ENCODE data around the gene FEN1. TPM values are rescaled to one million over a fixed set of nuclear protein-coding genes. Genes with fewer than 3 reads are reported as not detected.

Gene FEN1
- total and polyA plus RNA-seq, 2 donors from 2014 or later, result 8.5 to 8.8 TPM

- no peak for DNase-seq
- TF ChIP-seq CTCF (IDR thresholded peaks at IDR 0.05; ENCODE audit: borderline replicate concordance, extremely low read depth, insufficient read depth), result no peak
- Histone ChIP-seq H3K27me3 (ENCODE audit: control insufficient read depth, insufficient read depth, low read length) (no peaks in the 10 kb centered on the region), H3K9me3 (ENCODE audit: control insufficient read depth in 2 of 3, insufficient read depth in 1 of 3, low read length in 3 of 3) (no peaks in the 10 kb centered on the region), H3K9ac (ENCODE audit: low read length in 3 of 3) (peak overlapping the region in 1 of 3 donors; percentile 41), H3K4me3 (ENCODE audit: low read length in 3 of 3) (peak overlapping the region; percentile 57 to 69 (median 63)), H3K4me1 (ENCODE audit: control insufficient read depth in 2 of 3, insufficient read depth in 2 of 3, low read depth in 1 of 3, low read length in 3 of 3) (peaks cover 0 to 25% (median 20%) of the 10 kb centered on the region in 3 donors), H3K27ac (ENCODE audit: low read depth in 2 of 2, low read length in 2 of 2) (peak overlapping the region; percentile 43 to 80), H3K36me3 (ENCODE audit: control insufficient read depth in 2 of 3, insufficient read depth in 3 of 3, low read length in 3 of 3) (no peaks in the 10 kb centered on the region)
- FAIRE-seq, result no peak
- intact Hi-C loops (cut with DNase I), result no loop called here
Measured at GRCh38 chr11:61828379-61828628, 35.6 kb downstream of the FEN1 start.

DNA sequence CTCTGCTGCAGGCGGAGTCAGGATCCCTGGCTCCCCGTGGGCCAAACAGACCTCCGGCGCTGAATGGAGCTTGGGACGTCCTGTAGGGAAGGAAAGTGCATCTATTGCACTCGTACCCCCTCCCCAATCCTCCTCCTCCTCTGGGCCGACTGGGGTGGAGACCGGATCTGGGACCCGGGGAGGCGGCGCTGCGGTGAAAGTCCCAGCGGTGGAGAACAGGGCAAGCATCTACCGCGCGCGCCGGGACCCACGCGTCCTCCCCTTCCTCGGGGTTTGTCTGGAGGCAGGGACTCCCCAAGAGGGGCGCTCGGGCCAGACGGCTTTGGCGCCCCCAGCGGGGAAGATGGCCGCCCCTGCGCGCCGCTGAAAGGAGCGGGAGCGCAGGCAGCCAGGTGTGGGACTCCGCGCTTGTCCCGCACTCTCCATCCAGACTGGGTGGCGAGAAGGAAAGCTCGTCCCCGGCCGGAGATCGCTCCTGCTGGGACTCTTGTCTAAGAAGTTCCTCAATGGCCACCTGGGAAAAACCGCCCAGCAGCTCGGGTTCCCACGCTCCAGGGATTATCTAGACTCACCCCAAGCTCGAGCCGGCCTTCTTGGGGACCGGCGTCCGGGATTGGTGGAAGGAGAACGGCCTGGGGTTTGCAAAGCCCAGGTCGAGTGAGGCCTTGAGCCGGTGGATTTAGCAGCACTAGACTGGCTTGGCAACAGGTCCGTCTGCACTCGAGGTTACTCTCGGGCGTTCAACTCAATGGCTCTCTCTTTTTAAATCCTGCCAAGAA lies 36.1 kb downstream of the FEN1 start:
- peak overlapping the region in 2 of 3 donors; percentile 41 to 55 for H3K9ac ChIP-seq (ENCODE audit: low read length in 3 of 3)
- peaks cover 0 to 25% (median 20%) of the 10 kb centered on the region in 3 donors for H3K4me1 ChIP-seq (ENCODE audit: control insufficient read depth in 2 of 3, insufficient read depth in 2 of 3, low read depth in 1 of 3, low read length in 3 of 3)
- intact Hi-C loops (cut with DNase I), result no loop called here
- H3K4me3 ChIP-seq (ENCODE audit: low read length in 3 of 3), result peak overlapping the region; percentile 57 to 69 (median 63)
- no peaks in the 10 kb centered on the region for H3K27me3 ChIP-seq (ENCODE audit: control insufficient read depth, insufficient read depth, low read length)
- DNase-seq (peak; percentile 59 to 81 (median 79)), FAIRE-seq (no peak)
- peak overlapping the region; percentile 58 to 80 for H3K27ac ChIP-seq (ENCODE audit: low read depth in 2 of 2, low read length in 2 of 2)
- TF ChIP-seq CTCF (IDR thresholded peaks at IDR 0.05; ENCODE audit: borderline replicate concordance, extremely low read depth, insufficient read depth), result no peak
- no peaks in the 10 kb centered on the region for H3K36me3 ChIP-seq (ENCODE audit: control insufficient read depth in 2 of 3, insufficient read depth in 3 of 3, low read length in 3 of 3)
- no peaks in the 10 kb centered on the region for H3K9me3 ChIP-seq (ENCODE audit: control insufficient read depth in 2 of 3, insufficient read depth in 1 of 3, low read length in 3 of 3)

GRCh38 chr11:61829806-61830205 lies 37.1 kb downstream of the FEN1 start:
- no peak for DNase-seq
- Histone ChIP-seq H3K36me3 (ENCODE audit: control insufficient read depth in 2 of 3, insufficient read depth in 3 of 3, low read length in 3 of 3) (no peaks in the 10 kb centered on the region), H3K4me3 (ENCODE audit: low read length in 3 of 3) (peak overlapping the region; percentile 15 to 23 (median 15)), H3K27ac (ENCODE audit: low read depth in 2 of 2, low read length in 2 of 2) (peak overlapping the region; percentile 58 to 80), H3K9ac (ENCODE audit: low read length in 3 of 3) (no peak overlapping the region), H3K27me3 (ENCODE audit: control insufficient read depth, insufficient read depth, low read length) (no peaks in the 10 kb centered on the region), H3K9me3 (ENCODE audit: control insufficient read depth in 2 of 3, insufficient read depth in 1 of 3, low read length in 3 of 3) (no peaks in the 10 kb centered on the region), H3K4me1 (ENCODE audit: control insufficient read depth in 2 of 3, insufficient read depth in 2 of 3, low read depth in 1 of 3, low read length in 3 of 3) (peaks cover 0 to 30% (median 20%) of the 10 kb centered on the region in 3 donors)
- no peak for TF ChIP-seq CTCF (IDR thresholded peaks at IDR 0.05; ENCODE audit: borderline replicate concordance, extremely low read depth, insufficient read depth)
- intact Hi-C loops (cut with DNase I), result no loop called here
- FAIRE-seq, result no peak

All from kidney (tissue), 14 donors.